Duodenal mucosa (tissue), 2 donors: Measurements from ENCODE around the gene TLE6.
"Not testable (repeated sequence)": the region's sequence is repeated elsewhere in the genome, so short reads cannot be mapped to it uniquely, and the experiment has no call there.

Source experiments
- H3K27ac ChIP-seq: one replicate; pipeline ENCODE4 v1.7.0; 2013; ENCODE audit warnings: low read depth, low read length
- H3K27me3 ChIP-seq, 2 donors: one replicate each; pipeline ENCODE4 v1.7.0; 2013; ENCODE audit warnings: low read length in 2 of 2, control low read depth in 1 of 2; ENCODE audit not compliant: insufficient read depth in 2 of 2, control insufficient read depth in 1 of 2
- H3K36me3 ChIP-seq, 2 donors: one replicate each; pipeline ENCODE4 v1.7.0; 2013; ENCODE audit warnings: low read length in 2 of 2, control low read depth in 1 of 2; ENCODE audit not compliant: insufficient read depth in 2 of 2, control insufficient read depth in 1 of 2
- H3K4me1 ChIP-seq, 2 donors: one replicate each; pipeline ENCODE4 v1.7.0; 2013; ENCODE audit warnings: low read length in 2 of 2, control low read depth in 1 of 2; ENCODE audit not compliant: insufficient read depth in 2 of 2, control insufficient read depth in 1 of 2
- H3K4me3 ChIP-seq, 2 donors: one replicate each; pipeline ENCODE4 v1.7.0; 2013; ENCODE audit warnings: low read length in 2 of 2, low read depth in 1 of 2
- H3K9ac ChIP-seq, 2 donors: one replicate each; pipeline ENCODE4 v1.7.0; 2013; ENCODE audit warnings: low read length in 2 of 2, low read depth in 1 of 2
- H3K9me3 ChIP-seq, 2 donors: one replicate each; pipeline ENCODE4 v1.7.0; 2013; ENCODE audit warnings: low read length in 2 of 2, control low read depth in 1 of 2; ENCODE audit not compliant: control insufficient read depth in 1 of 2

TLE6 gene

DNA sequence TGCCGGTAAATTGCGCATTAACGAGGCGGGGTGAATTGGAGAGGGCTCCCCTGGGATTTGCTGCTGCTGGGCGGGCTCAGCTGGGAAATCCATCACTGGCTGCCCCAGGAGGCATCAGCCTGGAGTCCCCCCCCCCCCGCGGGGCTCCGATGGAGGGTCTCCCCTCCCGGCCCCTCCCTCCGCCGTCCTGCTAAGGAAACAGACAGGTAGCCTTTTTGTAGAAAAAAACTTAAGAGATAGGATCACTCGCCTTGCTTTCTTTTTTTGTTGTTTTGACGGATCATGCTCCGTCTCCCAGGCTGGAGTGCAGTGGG lies 6.8 kb downstream of the TLE6 start:
- Histone ChIP-seq H3K4me3 (peak overlapping the region; percentile 20 to 53), H3K4me1 (peaks cover 6 to 13% of the 10 kb centered on the region in 2 donors), H3K27ac (no peak overlapping the region), H3K9me3 (no peaks in the 10 kb centered on the region), H3K27me3 (peaks cover 12 to 13% of the 10 kb centered on the region in 2 donors), H3K9ac (no peak overlapping the region), H3K36me3 (no peaks in the 10 kb centered on the region)

DNA sequence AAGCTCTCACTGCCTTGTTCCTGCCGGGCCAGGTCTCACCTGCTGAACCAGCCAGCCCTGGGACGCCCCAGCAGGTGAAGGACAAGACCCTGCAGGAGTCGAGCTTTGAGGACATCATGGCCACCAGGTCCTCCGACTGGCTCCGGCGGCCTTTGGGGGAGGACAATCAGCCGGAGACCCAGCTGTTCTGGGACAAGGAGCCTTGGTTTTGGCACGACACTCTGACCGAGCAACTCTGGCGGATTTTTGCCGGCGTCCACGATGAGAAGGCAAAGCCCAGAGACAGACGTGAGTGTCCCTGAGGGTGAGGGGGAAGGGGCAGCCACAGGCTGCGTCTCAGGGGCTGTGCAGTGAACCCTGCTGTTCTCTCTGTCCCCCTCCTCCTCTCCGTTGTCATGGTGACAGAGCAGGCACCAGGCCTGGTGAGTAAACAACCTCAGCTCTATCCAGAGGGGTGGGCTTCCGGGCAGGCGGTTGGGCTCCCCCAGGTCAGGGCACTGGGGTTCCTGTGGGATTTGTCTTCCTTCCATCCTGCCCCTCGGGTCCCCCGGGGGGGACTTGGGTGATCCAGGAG lies 9.7 kb downstream of the TLE6 start:
- peaks cover 6 to 13% of the 10 kb centered on the region in 2 donors for H3K4me1 ChIP-seq
- H3K9me3 ChIP-seq = no peaks in the 10 kb centered on the region
- H3K27me3 ChIP-seq = peaks cover 12 to 13% of the 10 kb centered on the region in 2 donors
- H3K27ac ChIP-seq = no peak overlapping the region
- no peak overlapping the region for H3K4me3 ChIP-seq
- no peak overlapping the region for H3K9ac ChIP-seq
- H3K36me3 ChIP-seq = no peaks in the 10 kb centered on the region

DNA sequence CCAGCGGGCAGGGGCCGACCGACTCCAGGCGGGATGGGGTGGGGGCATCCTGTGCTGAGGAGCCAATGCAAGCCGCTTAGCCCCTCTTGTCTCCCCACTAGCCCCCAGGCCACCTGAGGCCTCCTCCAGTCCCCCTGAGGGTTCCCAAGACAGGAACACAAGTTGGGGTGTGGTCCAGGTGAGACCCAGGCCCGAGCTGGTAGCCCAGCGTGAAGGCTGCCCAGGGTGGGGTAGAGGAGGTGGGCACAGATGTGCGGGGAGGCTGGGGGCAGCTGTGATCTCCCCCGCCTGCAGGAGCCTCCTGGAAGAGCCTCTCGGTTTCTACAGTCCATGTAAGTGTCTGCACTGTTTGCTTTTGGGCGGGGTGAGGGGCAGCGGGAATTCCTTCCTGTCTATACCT lies 10.4 kb downstream of the TLE6 start:
- H3K4me3 ChIP-seq = no peak overlapping the region
- no peaks in the 10 kb centered on the region for H3K36me3 ChIP-seq
- no peaks in the 10 kb centered on the region for H3K9me3 ChIP-seq
- peaks cover 9 to 12% of the 10 kb centered on the region in 2 donors for H3K27me3 ChIP-seq
- no peak overlapping the region for H3K27ac ChIP-seq
- H3K4me1 ChIP-seq = peaks cover 6 to 13% of the 10 kb centered on the region in 2 donors
- H3K9ac ChIP-seq = no peak overlapping the region

DNA sequence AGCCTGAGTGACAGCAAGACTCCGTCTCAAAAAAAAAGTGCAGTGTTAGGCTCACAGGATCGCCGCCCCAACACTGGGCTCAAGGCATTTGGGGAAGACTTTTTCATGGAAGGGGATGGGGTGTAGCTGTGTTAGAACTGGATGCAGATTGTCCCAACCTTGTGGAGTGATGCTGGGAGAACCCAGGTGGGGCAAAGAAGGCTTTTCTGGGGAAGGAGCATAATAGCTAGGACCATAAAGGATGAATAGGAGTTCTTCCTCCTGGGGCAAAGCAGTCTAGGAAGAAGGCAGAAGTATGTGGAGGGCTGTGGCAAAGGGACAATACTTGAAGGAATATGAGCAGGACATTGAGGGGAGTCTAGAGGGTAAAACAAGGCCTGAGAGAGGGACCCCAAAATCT lies 11.2 kb downstream of the TLE6 start:
- H3K9ac ChIP-seq = no peak overlapping the region
- H3K4me3 ChIP-seq = no peak overlapping the region
- H3K27me3 ChIP-seq = peaks cover 3 to 4% of the 10 kb centered on the region in 2 donors
- no peak overlapping the region for H3K27ac ChIP-seq
- no peaks in the 10 kb centered on the region for H3K36me3 ChIP-seq
- peaks cover 2 to 8% of the 10 kb centered on the region in 2 donors for H3K4me1 ChIP-seq
- H3K9me3 ChIP-seq = no peaks in the 10 kb centered on the region

- H3K27ac ChIP-seq = no peak overlapping the region
- H3K36me3 ChIP-seq = no peaks in the 10 kb centered on the region
- H3K9ac ChIP-seq = no peak overlapping the region
- H3K9me3 ChIP-seq = no peaks in the 10 kb centered on the region
- H3K27me3 ChIP-seq = no peaks in the 10 kb centered on the region
- no peaks in the 10 kb centered on the region for H3K4me1 ChIP-seq
- H3K4me3 ChIP-seq = no peak overlapping the region
These were observed 12.0 kb downstream of the TLE6 start for GRCh38 chr19:2989236-2989946.

DNA sequence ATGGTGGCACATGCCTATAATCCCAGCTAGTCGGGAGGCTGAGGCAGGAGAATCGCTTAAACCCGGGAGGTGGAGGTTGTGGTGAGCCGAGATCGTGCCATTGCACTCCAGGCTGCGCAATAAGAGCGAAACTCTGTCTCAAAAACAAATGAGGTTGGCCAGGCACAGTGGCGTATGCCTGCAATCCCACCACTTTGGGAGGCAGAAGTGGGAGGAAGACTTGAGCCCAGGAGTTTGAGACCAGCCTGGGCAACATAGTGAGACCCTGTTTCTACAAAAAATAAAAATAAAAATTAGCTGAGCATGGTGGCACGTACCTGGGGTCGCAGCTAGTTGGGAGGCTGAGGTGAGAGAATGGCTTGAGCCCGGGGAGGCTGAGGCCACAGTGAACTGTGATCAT lies 15.0 kb downstream of the TLE6 start:
- H3K27me3 ChIP-seq, H3K9me3 ChIP-seq, H3K27ac ChIP-seq, H3K4me1 ChIP-seq, H3K4me3 ChIP-seq, H3K36me3 ChIP-seq, H3K9ac ChIP-seq: not testable (repeated sequence)

DNA sequence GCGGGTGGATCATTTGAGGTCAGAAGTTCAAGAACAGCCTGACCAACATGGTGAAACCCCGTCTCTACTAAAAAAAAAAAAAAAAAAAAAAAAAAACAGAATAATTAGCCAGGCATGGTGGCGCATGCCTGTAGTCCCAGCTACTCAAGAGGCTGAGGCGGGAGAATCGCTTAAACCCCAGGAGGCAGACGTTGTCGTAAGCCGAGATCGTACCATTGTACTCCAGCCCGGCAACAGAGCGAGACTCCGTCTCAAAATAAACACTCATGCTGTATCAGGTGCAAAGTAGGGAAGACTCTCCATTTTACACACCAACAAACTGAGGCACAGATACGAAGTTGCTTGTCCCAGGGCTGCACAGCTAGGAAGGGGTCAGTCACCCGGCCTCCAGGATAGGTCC lies 15.6 kb downstream of the TLE6 start:
- no peaks in the 10 kb centered on the region for H3K4me1 ChIP-seq
- H3K4me3 ChIP-seq = no peak overlapping the region
- H3K36me3 ChIP-seq = peaks cover 0 to 5% of the 10 kb centered on the region in 2 donors
- H3K27ac ChIP-seq = no peak overlapping the region
- no peaks in the 10 kb centered on the region for H3K9me3 ChIP-seq
- H3K9ac ChIP-seq = no peak overlapping the region
- H3K27me3 ChIP-seq = no peaks in the 10 kb centered on the region

DNA sequence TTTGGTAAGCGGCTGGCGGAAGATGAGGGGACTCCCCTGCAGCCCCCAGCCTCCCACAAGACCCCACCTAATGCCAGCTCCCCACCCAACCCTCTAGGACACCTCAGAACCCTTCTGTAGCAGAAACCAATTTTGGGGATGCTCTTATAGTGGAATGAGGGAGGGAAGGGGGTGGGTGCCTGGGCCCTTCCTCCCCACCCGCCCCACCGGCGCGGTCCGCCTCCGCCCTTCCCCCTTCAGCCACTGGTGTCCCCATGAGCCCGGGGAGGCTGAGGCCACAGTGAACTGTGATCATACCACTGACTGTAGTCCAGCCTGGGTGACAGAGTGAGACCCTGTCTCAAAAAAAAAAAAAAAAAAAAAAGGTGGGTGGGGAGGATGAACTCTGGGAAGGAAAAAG lies 16.2 kb downstream of the TLE6 start:
- Histone ChIP-seq H3K36me3 (peaks cover 0 to 5% of the 10 kb centered on the region in 2 donors), H3K27me3 (no peaks in the 10 kb centered on the region), H3K27ac (no peak overlapping the region), H3K9ac (no peak overlapping the region), H3K4me1 (no peaks in the 10 kb centered on the region), H3K9me3 (no peaks in the 10 kb centered on the region), H3K4me3 (no peak overlapping the region)

DNA sequence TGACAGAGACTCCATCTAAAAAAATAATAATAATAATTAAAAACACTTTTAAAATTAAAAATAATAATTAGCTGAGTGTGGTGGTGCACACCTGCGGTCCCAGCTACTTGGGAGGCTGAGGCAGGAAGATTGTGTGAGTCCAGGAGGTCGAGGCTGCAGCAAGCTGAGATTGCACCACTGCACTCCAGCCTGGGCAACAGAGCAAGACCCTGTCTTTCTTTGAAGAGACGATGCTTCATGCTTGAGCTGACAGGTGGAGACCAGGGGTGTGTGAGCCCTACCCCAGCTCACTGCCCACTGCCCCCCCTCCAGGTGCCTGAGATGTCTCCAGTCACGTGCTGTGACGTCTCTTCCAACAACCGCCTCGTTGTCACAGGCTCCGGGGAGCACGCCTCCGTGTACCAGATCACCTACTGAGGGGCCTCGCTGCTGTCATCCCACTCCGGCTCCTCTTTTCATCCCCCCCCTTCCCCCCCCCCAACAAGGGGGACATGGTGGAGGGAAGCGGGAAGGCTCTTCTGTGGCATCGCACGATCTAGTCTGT lies 17.3 kb downstream of the TLE6 start:
- no peak overlapping the region for H3K9ac ChIP-seq
- no peak overlapping the region for H3K27ac ChIP-seq
- peaks cover 0 to 5% of the 10 kb centered on the region in 2 donors for H3K36me3 ChIP-seq
- H3K9me3 ChIP-seq = no peaks in the 10 kb centered on the region
- no peaks in the 10 kb centered on the region for H3K4me1 ChIP-seq
- H3K4me3 ChIP-seq = no peak overlapping the region
- no peaks in the 10 kb centered on the region for H3K27me3 ChIP-seq

GRCh38 chr19:2997720-2998119 lies 20.4 kb downstream of the TLE6 start:
- Histone ChIP-seq H3K4me1 (no peaks in the 10 kb centered on the region), H3K27me3 (no peaks in the 10 kb centered on the region), H3K9ac (no peak overlapping the region), H3K4me3 (no peak overlapping the region), H3K36me3 (peaks cover 0 to 5% of the 10 kb centered on the region in 2 donors), H3K27ac (no peak overlapping the region), H3K9me3 (no peaks in the 10 kb centered on the region)
